H1 (cell line): ENCODE results near the gene IL17RE. TPM values are rescaled to one million over a fixed set of nuclear protein-coding genes. Genes with fewer than 3 reads are reported as not detected.

Experiments
- CTCF ChIA-PET: fragments of 300-600 bp; sonication (Branson Sonifier 250); formaldehyde crosslinking; loops from one replicate; lab custom pipeline; 2021; ENCODE audit not compliant: partially characterized antibody; lab: Charles Lee
- POLR2A ChIA-PET: fragments of 300-600 bp; sonication (Branson Sonifier 250); formaldehyde crosslinking; loops from one replicate; lab custom pipeline; 2021; ENCODE audit warnings: inconsistent platforms; ENCODE audit not compliant: partially characterized antibody; lab: Charles Lee
- DNase-seq, 2 experiments: peaks; one replicate each; pipeline versions ENCODE4 v3.0.0 to v3.0.0-alpha.2; 2010 to 2022; ENCODE audit warnings: low spot score in 2 of 2, low read depth in 1 of 2, mixed read lengths in 1 of 2
- FAIRE-seq: peaks from 2 replicates; lab custom pipeline; 2011; peaks lifted over from hg19 to GRCh38; lab: Jason Lieb, UNC
- H2AFZ ChIP-seq: 2 replicates; pipeline ENCODE4 v1.8.1; 2012; ENCODE audit warnings: low read length, inconsistent platforms
- H2AK5ac ChIP-seq: 2 replicates; pipeline ENCODE4 v1.6.1; 2013; ENCODE audit warnings: low read depth, low read length
- H2BK120ac ChIP-seq: replicated peaks from 2 replicates; pipeline ENCODE3; 2013; ENCODE audit warnings: low read depth, low read length, inconsistent platforms
- H2BK12ac ChIP-seq: 2 replicates; pipeline ENCODE4 v1.6.1; 2013; ENCODE audit warnings: low read depth, low read length
- H2BK15ac ChIP-seq: 2 replicates; pipeline ENCODE4 v1.6.1; 2013; ENCODE audit warnings: low read length
- H2BK20ac ChIP-seq: 2 replicates; pipeline ENCODE4 v1.6.1; 2013; ENCODE audit warnings: low read length
- H2BK5ac ChIP-seq: 2 replicates; pipeline ENCODE4 v1.6.1; 2013; ENCODE audit warnings: low read depth, low read length
- H3K14ac ChIP-seq: 2 replicates; pipeline ENCODE4 v1.6.1; 2013; ENCODE audit warnings: inconsistent platforms; ENCODE audit not compliant: insufficient read length
- H3K18ac ChIP-seq: 2 replicates; pipeline ENCODE4 v1.6.1; 2013; ENCODE audit warnings: low read length; ENCODE audit errors: extremely low read depth
- H3K23ac ChIP-seq: 2 replicates; pipeline ENCODE4 v1.6.1; 2013; ENCODE audit warnings: inconsistent platforms; ENCODE audit not compliant: insufficient read length
- H3K23me2 ChIP-seq: 2 replicates; pipeline ENCODE4 v1.6.1; 2013; ENCODE audit warnings: low read depth, low read length
- H3K27ac ChIP-seq: 2 replicates; pipeline ENCODE4 v1.6.1; 2011; ENCODE audit warnings: low read depth, low read length, inconsistent platforms
- H3K27me3 ChIP-seq, 4 experiments: replicated peaks in 1 of 4; 1 replicate in 1 of 4; 2 replicates in 3 of 4; pipeline versions ENCODE4 v1.6.1 to v1.8.1; 2011 to 2013; ENCODE audit warnings: low read length in 3 of 4, mild to moderate bottlenecking in 3 of 4, inconsistent platforms in 2 of 4, mixed read lengths in 2 of 4, moderate library complexity in 1 of 4; ENCODE audit not compliant: control insufficient read depth in 3 of 4, insufficient read depth in 3 of 4; ENCODE audit errors: extremely low read depth in 1 of 4
- H3K36me3 ChIP-seq, 4 experiments: 2 replicates each; pipeline versions ENCODE4 v1.6.1 to v1.8.1; 2011 to 2013; ENCODE audit warnings: mild to moderate bottlenecking in 4 of 4, low read length in 3 of 4, moderate library complexity in 2 of 4, control low read depth in 1 of 4, inconsistent platforms in 1 of 4; ENCODE audit not compliant: insufficient read depth in 4 of 4, control insufficient read depth in 2 of 4
- H3K4ac ChIP-seq: replicated peaks from 2 replicates; pipeline ENCODE3; 2013; ENCODE audit warnings: low read length, low read depth, mixed read lengths, inconsistent platforms; ENCODE audit not compliant: insufficient read length
- H3K4me1 ChIP-seq, 4 experiments: replicated peaks in 1 of 4; 1 replicate in 1 of 4; 2 replicates in 3 of 4; pipeline versions ENCODE4 v1.6.1 to v1.8.1; 2011 to 2013; ENCODE audit warnings: low read length in 3 of 4, inconsistent platforms in 2 of 4, mixed read lengths in 1 of 4; ENCODE audit not compliant: insufficient read depth in 4 of 4, control insufficient read depth in 3 of 4
- H3K4me2 ChIP-seq, 2 experiments: 2 replicates each; pipeline versions ENCODE4 v1.6.1 to v1.8.1; 2011 to 2013; ENCODE audit warnings: low read depth in 2 of 2, low read length in 2 of 2, control low read depth in 1 of 2, inconsistent platforms in 1 of 2, mild to moderate bottlenecking in 1 of 2; ENCODE audit not compliant: insufficient read depth in 1 of 2
- H3K4me3 ChIP-seq, 4 experiments: fragments of 200-600, 300-600 bp in 1 of 4; sonication (generic), shearing (Covaris generic), sonication (Bioruptor Twin) in 1 of 4; 2 replicates each; pipeline versions ENCODE4 v1.5.1 to v1.8.1; 2011 to 2016; ENCODE audit warnings: low read length in 4 of 4, low read depth in 3 of 4, control low read depth in 2 of 4, inconsistent platforms in 2 of 4, mild to moderate bottlenecking in 2 of 4, mixed read lengths in 1 of 4, moderate library complexity in 1 of 4; ENCODE audit not compliant: insufficient read depth in 2 of 4; ENCODE audit errors: extremely low read depth in 1 of 4
- H3K56ac ChIP-seq: replicated peaks from 2 replicates; pipeline ENCODE3; 2013; ENCODE audit warnings: low read depth, mild to moderate bottlenecking, mixed read lengths, low read length, inconsistent platforms; ENCODE audit not compliant: insufficient read length
- H3K79me1 ChIP-seq: 2 replicates; pipeline ENCODE4 v1.6.1; 2013; ENCODE audit warnings: low read depth, low read length, control low read depth
- H3K79me2 ChIP-seq, 2 experiments: 2 replicates each; pipeline versions ENCODE4 v1.6.1 to v1.8.1; 2012 to 2013; ENCODE audit warnings: low read length in 2 of 2, mild to moderate bottlenecking in 2 of 2, inconsistent platforms in 1 of 2; ENCODE audit not compliant: insufficient read depth in 2 of 2, control insufficient read depth in 1 of 2
- H3K9ac ChIP-seq, 4 experiments: replicated peaks in 1 of 4; 1 replicate in 1 of 4; 2 replicates in 3 of 4; pipeline versions ENCODE4 v1.6.1 to v1.8.1; 2011 to 2013; ENCODE audit warnings: low read depth in 3 of 4, low read length in 3 of 4, control low read depth in 2 of 4, mild to moderate bottlenecking in 2 of 4, moderate library complexity in 2 of 4, inconsistent platforms in 1 of 4; ENCODE audit errors: extremely low read depth in 1 of 4
- H3K9me3 ChIP-seq, 2 experiments: 2 replicates each; pipeline versions ENCODE4 v1.6.1 to v1.8.1; 2012 to 2013; ENCODE audit warnings: mild to moderate bottlenecking in 2 of 2, moderate library complexity in 2 of 2, control low read depth in 1 of 2, inconsistent platforms in 1 of 2, low read depth in 1 of 2, low read length in 1 of 2, mixed read lengths in 1 of 2; ENCODE audit not compliant: insufficient read depth in 2 of 2
- H4K20me1 ChIP-seq, 2 experiments: replicated peaks in 1 of 2; 2 replicates each; pipeline versions ENCODE3 to v1.8.1; 2011 to 2013; ENCODE audit warnings: inconsistent platforms in 2 of 2, low read length in 2 of 2, mild to moderate bottlenecking in 1 of 2; ENCODE audit not compliant: insufficient read depth in 2 of 2, control insufficient read depth in 1 of 2
- H4K5ac ChIP-seq: 2 replicates; pipeline ENCODE4 v1.6.1; 2013; ENCODE audit warnings: low read length, low read depth, mixed read lengths, inconsistent platforms; ENCODE audit not compliant: insufficient read length
- H4K8ac ChIP-seq: 2 replicates; pipeline ENCODE4 v1.8.0; 2013; ENCODE audit warnings: mild to moderate bottlenecking, moderate library complexity, low read length, inconsistent platforms; ENCODE audit not compliant: insufficient read depth; ENCODE audit errors: extremely low read depth
- H4K91ac ChIP-seq: replicated peaks from 2 replicates; pipeline ENCODE3; 2013; ENCODE audit warnings: low read length, mixed read lengths, inconsistent platforms; ENCODE audit not compliant: insufficient read length
- CTCF ChIP-seq, 3 experiments: IDR thresholded peaks; 1 replicate in 2 of 3; 2 replicates in 1 of 3; pipeline versions ENCODE4 v1.5.1 to v1.6.1; 2011; ENCODE audit warnings: low read length in 3 of 3, mild to moderate bottlenecking in 3 of 3, inconsistent platforms in 2 of 3, low read depth in 1 of 3, moderate library complexity in 1 of 3; ENCODE audit not compliant: insufficient read depth in 1 of 3; ENCODE audit errors: control extremely low read depth in 1 of 3
- KDM4A ChIP-seq: IDR thresholded peaks from one replicate; pipeline ENCODE4 v1.7.1; 2012; ENCODE audit warnings: low read depth, mild to moderate bottlenecking, moderate library complexity, low read length, inconsistent platforms; ENCODE audit not compliant: severe bottlenecking
- RBBP5 ChIP-seq: IDR thresholded peaks from 2 replicates; pipeline ENCODE4 v1.7.1; 2012; ENCODE audit warnings: low read depth, mild to moderate bottlenecking, inconsistent platforms, low read length, moderate library complexity, borderline replicate concordance
- TEAD4 ChIP-seq: IDR thresholded peaks from 2 replicates; pipeline ENCODE4 v1.6.1; 2012; ENCODE audit warnings: low read depth, low read length, inconsistent platforms, mixed read lengths
- WGBS, 2 experiments: shearing (Covaris generic) in 1 of 2; methylation state at CpG; one replicate each; pipeline versions ENCODE4 v1.1.6 to v1.1.7; 2013 to 2015; ENCODE audit warnings: low lambda C conversion rate in 2 of 2, mixed read lengths in 2 of 2, inconsistent platforms in 1 of 2, low coverage in 1 of 2, missing lambda C conversion rate in 1 of 2; ENCODE audit not compliant: insufficient replicate concordance in 2 of 2, insufficient coverage in 1 of 2, insufficient read length in 1 of 2; ENCODE audit errors: extremely low coverage in 1 of 2, missing lambda C conversion rate in 1 of 2; 5-methylcytosine and 5-hydroxymethylcytosine counted together
- polyA plus RNA-seq, 7 experiments: library from polyadenylated mRNA; depleted of rRNA in 3 of 7; stranded (reverse) in 5 of 7; unstranded in 2 of 7; fragments of >200 nt in 5 of 7; fragments of 200-250 nt in 2 of 7; gene quantifications; 1 replicate in 5 of 7; 2 replicates in 1 of 7; 4 replicates in 1 of 7; pipeline versions ENCODE4 v1.2.1 to v1.2.3, GENCODE V29; 2011 to 2013; ENCODE audit warnings: missing spikeins in 2 of 7, mixed read lengths in 2 of 7
- total RNA-seq: library from RNA; stranded (reverse); fragmentation: NEBNext Ultra II Directional; extraction: Animal tissue kit (Norgen Biotek cat#: 25700); gene quantifications from 2 replicates; pipeline ENCODE4 v1.2.1, GENCODE V29; 2021
- TF ChIP-seq, protein P1 (sequence below): IDR thresholded peaks from 2 replicates; pipeline ENCODE4 v1.6.1; 2012; ENCODE audit warnings: low read length, inconsistent platforms

IL17RE gene
- total and polyA plus RNA-seq, 2 of the 8 experiments (the other 6 are each of a cell fraction or from before 2014, with no cell fraction given): 3.4 to 4.9 TPM

GRCh38 chr3:9915254-9916141 is 12.8 kb downstream of the IL17RE start:
- no peak overlapping the region for H3K27ac ChIP-seq
- no peak overlapping the region; the same call in 1 of the 2 replicates for H2BK12ac ChIP-seq
- H3K18ac ChIP-seq: peak overlapping the region; percentile 95
- H3K4ac ChIP-seq: no peak overlapping the region
- no peak overlapping the region for H3K56ac ChIP-seq
- peaks cover 10% of the 10 kb centered on the region; the same call in 1 of the 2 replicates for H3K23me2 ChIP-seq
- no peak overlapping the region for H4K5ac ChIP-seq
- peak overlapping the region; percentile 16; the same call in 1 of the 2 replicates for H2AFZ ChIP-seq
- peak overlapping the region; percentile 93 for H4K91ac ChIP-seq
- 1% methylated on average over 51 of the region's 99 CpGs; no CpG with 5 or more reads in 1 of the 2 experiments for WGBS, 2 experiments
- DNase-seq (peak in 1 of 2 experiments; percentile 81), FAIRE-seq (no peak)
- H3K9me3 ChIP-seq: peaks cover 0 to 6% of the 10 kb centered on the region in 2 experiments; a peak in 2 of 4 replicates
- H3K79me1 ChIP-seq: no peaks in the 10 kb centered on the region
- no peaks in the 10 kb centered on the region for H4K20me1 ChIP-seq
- no peaks in the 10 kb centered on the region for H3K36me3 ChIP-seq
- peak overlapping the region; percentile 24 to 52 (median 46); a peak in 6 of 7 replicates for H3K9ac ChIP-seq
- no peak overlapping the region for H3K14ac ChIP-seq
- ChIA-PET CTCF (interaction anchor here (0.7 to 9.1 kb wide), 7 partner anchors 10 to 179 kb away, joined by 3 to 76 read pairs (median 5); partner anchors contain the start of genes CRELD1 and IL17RE), POLR2A (interaction anchor here (0.7 to 5.5 kb wide), 12 partner anchors 10 to 122 kb away, joined by 3 to 43 read pairs (median 6); partner anchors contain the start of genes ARPC4, CRELD1, IL17RE and JAGN1)
- H3K4me1 ChIP-seq: peaks cover 0 to 20% (median 17%) of the 10 kb centered on the region in 4 experiments; a peak in 6 of 7 replicates
- no peak overlapping the region; the same call in 1 of the 2 replicates for H2BK5ac ChIP-seq
- H2AK5ac ChIP-seq: no peak overlapping the region
- no peak overlapping the region for H3K23ac ChIP-seq
- H4K8ac ChIP-seq: peak overlapping the region; percentile 80; the same call in 1 of the 2 replicates
- no peaks in the 10 kb centered on the region for H3K79me2 ChIP-seq
- peak overlapping the region; percentile 46 to 72 (median 48) for H3K4me3 ChIP-seq
- no peak overlapping the region for H2BK20ac ChIP-seq
- H3K27me3 ChIP-seq: peaks cover 0 to 18% (median 10%) of the 10 kb centered on the region in 4 experiments; a peak in 5 of 7 replicates
- peak overlapping the region; percentile 74 to 84 for H3K4me2 ChIP-seq
- H2BK120ac ChIP-seq: no peak overlapping the region
- peak overlapping the region; percentile 65 for H2BK15ac ChIP-seq
- TF ChIP-seq RBBP5 (peak; percentile 66; the same call in 1 of the 2 replicates), TEAD4 (peak; percentile 66; the same call in 1 of the 2 replicates), CTCF (IDR thresholded peaks at IDR 0.05; ENCODE audit: control extremely low read depth in 1 of 3, insufficient read depth in 1 of 3, low read depth in 1 of 3, low read length in 3 of 3) (0 out of 4 replicates have a peak, but pooled peaks of 1 of the 3 experiments have one; percentile 23), KDM4A (peak; percentile 96)
- TF ChIP-seq, protein P1, sequence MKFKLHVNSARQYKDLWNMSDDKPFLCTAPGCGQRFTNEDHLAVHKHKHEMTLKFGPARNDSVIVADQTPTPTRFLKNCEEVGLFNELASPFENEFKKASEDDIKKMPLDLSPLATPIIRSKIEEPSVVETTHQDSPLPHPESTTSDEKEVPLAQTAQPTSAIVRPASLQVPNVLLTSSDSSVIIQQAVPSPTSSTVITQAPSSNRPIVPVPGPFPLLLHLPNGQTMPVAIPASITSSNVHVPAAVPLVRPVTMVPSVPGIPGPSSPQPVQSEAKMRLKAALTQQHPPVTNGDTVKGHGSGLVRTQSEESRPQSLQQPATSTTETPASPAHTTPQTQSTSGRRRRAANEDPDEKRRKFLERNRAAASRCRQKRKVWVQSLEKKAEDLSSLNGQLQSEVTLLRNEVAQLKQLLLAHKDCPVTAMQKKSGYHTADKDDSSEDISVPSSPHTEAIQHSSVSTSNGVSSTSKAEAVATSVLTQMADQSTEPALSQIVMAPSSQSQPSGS: no peak
